ENCODE measurements around the gene FGD5.

- TF ChIP-seq CTCF (IDR thresholded peaks at IDR 0.05; ENCODE audit: low read depth, low read length, poor library complexity, severe bottlenecking) (no peak), EZH2phosphoT487 (IDR thresholded peaks at IDR 0.05; ENCODE audit: borderline replicate concordance, low read length) (no peak)
Observed at GRCh38 chr3:14848906-14849305, 30.1 kb downstream of the FGD5 start.
